ENCODE results near the gene JMJD6. TPM values are rescaled to one million over a fixed set of nuclear protein-coding genes. Genes with fewer than 3 reads are reported as not detected.
A peak's percentile ranks its signal among the peaks of the same experiment; 100 is the strongest.
"Not testable (repeated sequence)": the region's sequence is repeated elsewhere in the genome, so short reads cannot be mapped to it uniquely, and the experiment has no call there.

Gene JMJD6
- total RNA-seq, 3 donors from 2014 or later, result 13.1 to 34.1 (median 25.6) TPM

GRCh38 chr17:76700270-76700616 is 26.2 kb downstream of the JMJD6 start:
- DNase-seq (ENCODE audit: low spot score in 2 of 2), result no peak
- Histone ChIP-seq H3K36me3 (no peaks in the 10 kb centered on the region), H3K27me3 (no peaks in the 10 kb centered on the region), H3K4me1 (peaks cover 0 to 10% of the 10 kb centered on the region in 2 donors), H3K9me3 (no peaks in the 10 kb centered on the region), H3K27ac (peak overlapping the region; percentile 89 to 96), H3K4me3 (peak overlapping the region in 2 of 3 donors; percentile 35 to 60)
- TF ChIP-seq POLR2AphosphoS5 (IDR thresholded peaks at IDR 0.05) (no peak), CTCF (IDR thresholded peaks at IDR 0.05) (no peak), POLR2A (IDR thresholded peaks at IDR 0.05) (no peak)
- intact Hi-C loops (cut with DNase I; ENCODE audit: low total_unique reads), result no loop called here

- intact Hi-C loops (cut with DNase I; ENCODE audit: low total_unique reads), result loop anchor here (10.0 kb wide), 1 partner anchor 164 kb away; the partner anchor contains the start of gene CYGB
- not testable (repeated sequence) for H3K27me3 ChIP-seq; H3K4me1 ChIP-seq; H3K4me3 ChIP-seq; H3K9me3 ChIP-seq; H3K36me3 ChIP-seq; DNase-seq (ENCODE audit: low spot score in 2 of 2)
- H3K27ac ChIP-seq, result peak overlapping the region; percentile 29 to 96
Measured at GRCh38 chr17:76698466-76698977, 27.9 kb downstream of the JMJD6 start.

GRCh38 chr17:76697702-76698465 is 28.5 kb downstream of the JMJD6 start:
- H3K4me3 ChIP-seq, result peak overlapping the region in 1 of 3 donors; percentile 5

GRCh38 chr17:76696763-76697701 is 29.4 kb downstream of the JMJD6 start:
- Histone ChIP-seq H3K4me3 (no peak overlapping the region), H3K9me3 (no peaks in the 10 kb centered on the region)
- TF ChIP-seq CTCF (IDR thresholded peaks at IDR 0.05) (no peak), POLR2A (IDR thresholded peaks at IDR 0.05) (no peak), POLR2AphosphoS5 (IDR thresholded peaks at IDR 0.05) (peak in 1 of 3 donors; percentile 5)

More at GRCh38 chr17:76697702-76698465, 28.5 kb downstream of the JMJD6 start:
- intact Hi-C loops (cut with DNase I; ENCODE audit: low total_unique reads), result loop anchor here (2.0 to 10.0 kb wide), 2 partner anchors 63 to 163 kb away; partner anchors contain the start of gene CYGB
- H3K9me3 ChIP-seq, result no peaks in the 10 kb centered on the region
- no peak for TF ChIP-seq CTCF (IDR thresholded peaks at IDR 0.05)
- H3K36me3 ChIP-seq, result no peaks in the 10 kb centered on the region
- DNase-seq (ENCODE audit: low spot score in 2 of 2), result no peak
- H3K4me1 ChIP-seq, result peaks cover 0 to 10% of the 10 kb centered on the region in 2 donors
- no peaks in the 10 kb centered on the region for H3K27me3 ChIP-seq
- H3K27ac ChIP-seq, result peak overlapping the region; percentile 29 to 71

GRCh38 chr17:76695059-76695831 is 31.2 kb downstream of the JMJD6 start:
- Histone ChIP-seq H3K27me3 (no peaks in the 10 kb centered on the region), H3K4me3 (peak overlapping the region in 2 of 3 donors; percentile 30 to 51), H3K36me3 (no peaks in the 10 kb centered on the region), H3K27ac (peak overlapping the region; percentile 8 to 9), H3K9me3 (no peaks in the 10 kb centered on the region), H3K4me1 (peaks cover 0 to 10% of the 10 kb centered on the region in 2 donors)
- DNase-seq (ENCODE audit: low spot score in 2 of 2), result no peak
- intact Hi-C loops (cut with DNase I; ENCODE audit: low total_unique reads), result loop anchor here (10.0 kb wide), 1 partner anchor 160 kb away; the partner anchor contains the start of gene CYGB
- TF ChIP-seq POLR2AphosphoS5 (IDR thresholded peaks at IDR 0.05) (no peak), POLR2A (IDR thresholded peaks at IDR 0.05) (no peak)

More at GRCh38 chr17:76696763-76697701, 29.4 kb downstream of the JMJD6 start:
- no peak for DNase-seq (ENCODE audit: low spot score in 2 of 2)
- H3K27me3 ChIP-seq, result no peaks in the 10 kb centered on the region
- H3K27ac ChIP-seq, result peak overlapping the region; percentile 29 to 71
- H3K36me3 ChIP-seq, result no peaks in the 10 kb centered on the region
- intact Hi-C loops (cut with DNase I; ENCODE audit: low total_unique reads), result loop anchor here (2.0 to 10.0 kb wide), 2 partner anchors 62 to 162 kb away; partner anchors contain the start of gene CYGB
- H3K4me1 ChIP-seq, result peaks cover 0 to 10% of the 10 kb centered on the region in 2 donors

All from breast epithelium (tissue), 4 donors.